D721Med (cell line): ENCODE data around the gene CHD9.
"Not testable (repeated sequence)": the region's sequence is repeated elsewhere in the genome, so short reads cannot be mapped to it uniquely, and the experiment has no call there.

Experiments
- DNase-seq: peaks from one replicate; pipeline ENCODE4 v3.0.0; 2011; ENCODE audit warnings: low spot score; ENCODE audit not compliant: insufficient read length
- FAIRE-seq: peaks from 2 replicates; lab custom pipeline; 2011; peaks lifted over from hg19 to GRCh38; lab: Jason Lieb, UNC
- CTCF ChIP-seq: IDR thresholded peaks from 2 replicates; pipeline ENCODE4 v1.5.1; 2012; ENCODE audit warnings: mild to moderate bottlenecking, control low read depth; ENCODE audit not compliant: insufficient read depth; ENCODE audit errors: missing control alignments

Gene CHD9

DNA sequence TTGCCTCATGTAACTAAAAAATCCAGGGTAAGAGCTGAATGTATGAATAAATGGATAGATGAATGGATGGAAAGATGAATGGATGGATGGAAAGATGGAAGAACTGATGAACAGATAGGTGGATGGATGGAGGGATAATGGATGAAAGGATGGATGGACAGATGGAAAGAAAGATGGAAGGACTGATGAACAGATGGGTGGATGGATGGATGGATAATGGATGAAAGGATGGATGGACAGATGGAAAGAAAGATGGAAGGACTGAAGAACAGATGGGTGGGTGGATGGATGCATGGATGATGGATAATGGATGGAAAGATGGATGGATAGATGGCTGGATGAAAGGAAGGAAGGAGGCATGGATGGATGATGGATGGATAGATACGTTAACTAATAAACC is 14.0 kb upstream of the CHD9 start:
- no peak for DNase-seq
- FAIRE-seq: no peak
- TF ChIP-seq CTCF: no peak

GRCh38 chr16:53041320-53042051 is 13.3 kb upstream of the CHD9 start:
- DNase-seq: no peak
- no peak for FAIRE-seq
- no peak for TF ChIP-seq CTCF

DNA sequence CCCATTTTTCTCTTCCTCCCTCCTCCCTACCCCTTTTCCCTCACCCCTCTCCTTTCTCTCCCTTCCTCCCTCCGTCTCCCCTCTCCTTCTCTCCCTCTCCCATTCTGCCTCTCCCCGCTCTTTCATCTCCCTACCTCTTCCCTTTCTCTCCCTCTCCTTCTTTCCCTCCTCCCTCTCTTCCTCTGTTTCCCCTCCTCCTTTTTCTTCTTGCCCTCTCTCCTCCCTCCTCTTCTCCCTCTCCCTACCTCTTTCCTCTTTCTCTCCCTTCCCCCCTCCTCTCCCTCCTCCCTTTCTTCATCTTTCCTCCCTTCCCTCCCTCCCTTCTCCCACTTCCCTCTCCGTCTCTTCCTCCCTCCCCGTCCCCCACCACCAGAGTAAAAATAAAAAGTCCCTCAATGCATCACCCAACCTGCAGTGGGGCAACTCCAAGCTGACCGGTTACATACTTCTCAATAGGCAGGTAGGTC is 12.5 kb upstream of the CHD9 start:
- DNase-seq (no peak), FAIRE-seq (no peak)
- TF ChIP-seq CTCF: no peak

DNA sequence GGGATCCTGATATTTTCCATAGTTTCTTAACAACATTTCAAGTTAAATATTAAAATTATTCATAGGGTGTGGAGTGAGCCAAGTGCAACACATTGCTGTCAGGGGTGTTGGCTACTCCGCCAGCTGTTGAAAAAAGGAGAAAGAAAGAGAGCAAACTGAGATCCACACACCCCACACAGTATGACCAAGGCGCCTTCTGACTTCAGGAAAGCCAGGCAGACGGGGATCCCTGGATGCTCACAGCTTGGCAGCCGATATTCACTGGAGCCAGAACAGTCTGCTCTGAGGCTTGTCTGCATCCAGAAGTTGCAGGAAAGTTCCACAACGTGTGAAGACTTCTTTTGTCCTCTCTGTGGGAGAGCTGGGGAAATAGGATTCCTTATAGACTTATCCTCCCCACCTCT is 11.4 kb upstream of the CHD9 start:
- no peak for FAIRE-seq
- DNase-seq: no peak
- no peak for TF ChIP-seq CTCF

- TF ChIP-seq CTCF: no peak
- DNase-seq: no peak
- no peak for FAIRE-seq
Observed at GRCh38 chr16:53043986-53044601, 10.7 kb upstream of the CHD9 start.

DNA sequence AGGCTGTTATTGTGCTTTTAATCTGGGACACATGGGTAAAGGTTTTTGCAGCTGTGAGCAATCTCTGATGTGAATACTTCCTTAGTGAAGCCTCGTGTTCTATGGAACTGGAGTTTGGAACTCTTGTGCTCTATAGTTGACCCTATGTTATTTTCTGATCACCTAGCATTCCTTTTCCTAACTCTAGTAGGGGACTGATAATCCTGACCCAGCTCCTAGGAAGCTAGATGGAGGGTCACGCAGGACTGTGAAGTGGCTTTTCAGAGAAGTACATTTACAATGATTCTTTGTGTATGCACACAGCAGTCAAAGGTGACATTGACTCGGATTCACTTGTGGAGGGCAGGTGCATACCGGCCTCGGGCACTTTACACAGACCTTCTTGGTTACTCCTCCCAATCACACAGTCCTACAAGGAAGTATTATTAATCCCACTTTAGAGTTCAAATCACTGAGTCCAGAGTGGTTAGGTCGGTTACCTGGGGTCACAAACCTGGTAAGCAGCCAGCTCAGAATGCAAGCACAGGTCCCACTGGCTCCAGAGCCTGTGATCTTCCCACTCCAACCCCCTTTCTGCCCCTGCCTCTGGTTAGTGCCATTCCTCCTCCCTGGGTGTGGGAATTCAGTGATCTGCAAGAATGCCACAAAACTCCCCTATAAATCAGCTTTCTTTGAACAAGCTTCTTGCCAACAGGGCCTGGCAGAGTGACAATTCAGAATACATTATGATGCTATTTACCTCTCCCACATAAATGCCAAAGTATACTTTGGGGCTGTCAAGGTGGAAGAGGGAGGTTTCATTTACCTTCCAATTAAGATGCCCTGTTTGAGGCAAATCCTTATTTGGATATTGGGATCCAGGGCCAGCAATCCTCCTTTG is 9.2 kb upstream of the CHD9 start:
- TF ChIP-seq CTCF: no peak

GRCh38 chr16:53047515-53047914 is 7.3 kb upstream of the CHD9 start:
- not testable (repeated sequence) for DNase-seq, FAIRE-seq

More for the DNA sequence above, 9.2 kb upstream of the CHD9 start:
- no peak for DNase-seq
- FAIRE-seq: no peak
